Fibroblast of pulmonary artery (primary cell): Measurements from ENCODE around the gene HYI.
"Not testable (repeated sequence)": the region's sequence is repeated elsewhere in the genome, so short reads cannot be mapped to it uniquely, and the experiment has no call there.

Experiments
- DNase-seq: peaks from one replicate; pipeline ENCODE4 v3.0.0-alpha.2; 2010; ENCODE audit warnings: low read depth
- H3K4me3 ChIP-seq: replicated peaks from 2 replicates; pipeline ENCODE4 v1.5.1; 2011; ENCODE audit warnings: low read depth, mild to moderate bottlenecking, control low read depth, low read length, moderate library complexity
- CTCF ChIP-seq: IDR thresholded peaks from 2 replicates; pipeline ENCODE4 v1.5.1; 2011; ENCODE audit warnings: mild to moderate bottlenecking, control low read depth, low read length, inconsistent platforms; ENCODE audit errors: missing control alignments

The HYI gene

DNA sequence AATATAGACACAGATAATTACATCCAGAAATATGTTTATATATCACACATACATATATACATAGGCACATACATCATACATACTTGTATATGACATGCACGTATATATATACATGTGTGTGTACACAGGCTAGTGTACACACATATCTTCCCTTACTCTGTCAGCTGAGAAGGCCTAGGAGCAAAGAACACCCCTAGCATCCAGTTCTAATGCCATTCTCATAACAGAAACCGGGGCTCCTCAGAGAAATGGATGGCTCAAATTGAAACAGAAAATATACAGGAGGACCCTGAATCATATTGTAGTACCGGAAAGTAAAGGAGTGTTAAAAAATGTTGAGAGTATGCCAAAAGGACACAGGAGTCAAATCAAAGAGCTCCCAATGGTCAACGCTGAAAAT, 19.7 kb upstream of the HYI start:
- DNase-seq: no peak
- no peak overlapping the region for H3K4me3 ChIP-seq
- TF ChIP-seq CTCF: no peak

DNA sequence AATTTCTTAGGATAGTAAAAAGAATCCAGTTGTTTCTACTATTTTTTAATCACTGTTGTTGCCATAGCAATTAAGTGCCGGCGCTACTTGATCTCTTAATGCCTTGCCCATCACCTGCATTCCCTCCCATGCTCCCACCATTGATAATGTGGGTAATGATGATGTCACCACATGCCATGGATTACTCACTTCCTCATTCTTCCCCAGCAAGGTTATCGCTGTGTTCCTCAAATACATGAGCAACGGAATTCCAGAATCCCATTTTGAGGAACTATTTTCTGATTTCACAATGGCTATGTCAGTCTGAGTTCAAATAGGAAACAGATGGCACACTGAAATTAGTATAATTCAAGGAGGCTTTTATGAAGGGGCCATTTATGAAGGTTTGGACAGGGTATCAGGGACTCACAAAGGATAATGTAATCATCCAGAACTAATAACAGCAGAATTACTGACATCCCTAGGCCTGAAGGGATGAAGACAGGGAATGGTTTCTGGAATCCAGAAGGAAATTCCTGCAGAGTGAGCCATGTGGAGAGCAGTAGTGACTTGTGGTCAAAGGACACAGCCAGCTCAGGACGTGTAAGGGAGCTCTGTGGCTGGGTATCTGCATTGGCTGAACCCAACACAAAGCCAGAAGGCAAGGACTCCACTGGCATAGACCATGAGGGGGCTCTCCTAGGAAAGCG, 18.9 kb upstream of the HYI start:
- DNase-seq: peak; percentile 91
- not testable (repeated sequence) for H3K4me3 ChIP-seq

DNA sequence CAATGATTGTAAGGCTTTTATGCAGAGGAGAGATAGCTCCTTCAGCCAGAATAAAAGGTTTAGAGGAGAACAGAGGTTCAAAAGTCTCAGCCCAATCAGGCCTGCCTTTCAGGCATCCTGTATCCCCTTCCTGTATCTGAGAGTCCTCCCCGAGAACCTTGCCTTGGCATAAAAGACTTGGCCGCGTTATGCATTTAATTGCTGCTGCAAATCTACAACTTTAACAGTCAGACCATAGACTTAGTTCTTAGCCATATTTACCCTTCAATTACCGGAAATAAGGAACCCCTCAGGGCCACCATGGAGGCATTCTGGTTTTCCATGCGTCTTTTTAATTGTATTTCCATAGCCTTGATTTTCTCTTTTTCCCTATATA, 18.3 kb upstream of the HYI start:
- DNase-seq: no peak
- TF ChIP-seq CTCF: no peak
- H3K4me3 ChIP-seq: no peak overlapping the region

- no peak for TF ChIP-seq CTCF
- no peak for DNase-seq
- H3K4me3 ChIP-seq: no peak overlapping the region
Measured at GRCh38 chr1:43469932-43470331, 16.2 kb upstream of the HYI start.

- H3K4me3 ChIP-seq: no peak overlapping the region
- TF ChIP-seq CTCF: no peak
- no peak for DNase-seq
Measured at GRCh38 chr1:43468414-43468813, 14.7 kb upstream of the HYI start.

- DNase-seq: peak; percentile 42
- TF ChIP-seq CTCF: no peak
- H3K4me3 ChIP-seq: no peak overlapping the region
Measured at GRCh38 chr1:43466403-43466802, 12.7 kb upstream of the HYI start.

- no peak overlapping the region for H3K4me3 ChIP-seq
- DNase-seq: no peak
- no peak for TF ChIP-seq CTCF
Measured at GRCh38 chr1:43465505-43466067, 11.9 kb upstream of the HYI start.
